Esophagus muscularis mucosa (tissue), 4 donors: ENCODE data around the gene ETV3L. TPM values are rescaled to one million over a fixed set of nuclear protein-coding genes. Genes with fewer than 3 reads are reported as not detected.

Source experiments
- DNase-seq: peaks from one replicate; pipeline ENCODE4 v3.0.0-alpha.2; 2017; ENCODE audit errors: extremely low spot score
- H3K27ac ChIP-seq, 4 donors: fragments of 200-600 bp; sonication (generic); replicated peaks in 1 of 4; 1 replicate in 3 of 4; 2 replicates in 1 of 4; pipeline ENCODE4 v1.5.1; 2016 to 2019; ENCODE audit warnings: mild to moderate bottlenecking in 1 of 4
- H3K27me3 ChIP-seq, 4 donors: fragments of 200-600 bp; sonication (generic); one replicate each; pipeline versions ENCODE4 v1.5.1 to v1.6.0; 2016 to 2019
- H3K36me3 ChIP-seq, 4 donors: fragments of 200-600 bp; sonication (generic); one replicate each; pipeline ENCODE4 v1.5.1; 2016 to 2019
- H3K4me1 ChIP-seq, 4 donors: fragments of 200-600 bp; sonication (generic); one replicate each; pipeline ENCODE4 v1.5.1; 2016 to 2019
- H3K4me3 ChIP-seq, 4 donors: fragments of 200-600 bp; sonication (generic); 1 replicate in 2 of 4; 2 replicates in 2 of 4; pipeline ENCODE4 v1.5.1; 2016 to 2019; ENCODE audit warnings: mild to moderate bottlenecking in 4 of 4, moderate library complexity in 1 of 4
- H3K9me3 ChIP-seq, 4 donors: fragments of 200-600 bp; sonication (generic); 1 replicate in 3 of 4; 2 replicates in 1 of 4; pipeline ENCODE4 v1.5.1; 2016 to 2019
- EP300 ChIP-seq: sonication (generic); formaldehyde crosslinking; IDR thresholded peaks from one replicate; pipeline ENCODE4 v1.6.1; 2017; ENCODE audit warnings: antibody characterized with exemption
- POLR2A ChIP-seq: fragments of 450-650 bp; IDR thresholded peaks from one replicate; pipeline ENCODE4 v1.6.1; 2017; ENCODE audit warnings: antibody characterized with exemption, moderate library complexity, mild to moderate bottlenecking, low read depth
- POLR2AphosphoS5 ChIP-seq, 2 donors: sonication (generic); formaldehyde crosslinking; IDR thresholded peaks; one replicate each; pipeline ENCODE4 v1.6.1; 2017; ENCODE audit warnings: antibody characterized with exemption in 2 of 2
- WGBS: methylation state at CpG from one replicate; pipeline ENCODE4 v1.1.5; 2018; 5-methylcytosine and 5-hydroxymethylcytosine counted together
- intact Hi-C: fragments of 100-400 bp; cut with DNase I; formaldehyde crosslinking; loops from one replicate; pipeline ENCODE4 v1.15.1; 2023
- total RNA-seq, 4 donors: library from RNA; depleted of rRNA; stranded (reverse); fragments of >200 nt; gene quantifications; one replicate each; pipeline versions ENCODE4 v1.1.0 to v1.2.1, GENCODE V29; 2016
- TF ChIP-seq, protein P1 (sequence below), 3 experiments: fragments of 200-600 bp in 2 of 3; fragments of 450-650 bp in 1 of 3; sonication (generic) in 2 of 3; IDR thresholded peaks; one replicate each; pipeline ENCODE4 v1.5.1; 2017 to 2019; ENCODE audit warnings: antibody characterized with exemption in 3 of 3, mild to moderate bottlenecking in 2 of 3, moderate library complexity in 1 of 3

Gene ETV3L
- total RNA-seq, 4 donors from 2014 or later = not detected

DNA sequence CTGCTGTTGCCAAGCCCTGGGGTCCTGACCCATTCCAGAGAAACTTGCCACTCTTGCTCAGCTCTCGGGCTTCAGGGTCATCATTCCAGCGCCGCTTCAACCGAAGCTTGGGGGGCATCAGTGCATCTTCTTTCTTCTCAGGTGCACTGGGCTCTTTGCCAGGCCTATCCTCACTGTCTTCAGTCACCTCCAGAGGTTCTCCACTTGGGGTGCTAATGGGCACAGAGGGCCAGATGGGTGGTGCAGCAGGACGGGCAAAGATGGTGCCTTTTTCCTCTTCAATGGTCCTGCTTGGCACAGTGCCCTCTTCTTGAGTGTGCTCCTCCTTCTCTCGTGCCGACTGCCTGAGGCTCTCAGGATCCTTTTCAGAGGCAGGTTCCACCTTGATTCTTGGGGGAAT lies 25.2 kb upstream of the ETV3L start:
- H3K4me3 ChIP-seq = no peak overlapping the region
- peaks cover 26 to 85% (median 66%) of the 10 kb centered on the region in 4 donors for H3K36me3 ChIP-seq
- no peak overlapping the region for H3K27ac ChIP-seq
- 77% methylated on average over 7 of the region's 7 CpGs for WGBS
- TF ChIP-seq POLR2AphosphoS5 (IDR thresholded peaks at IDR 0.05) = no peak
- H3K4me1 ChIP-seq = peaks cover 0 to 6% (median 0%) of the 10 kb centered on the region in 4 donors
- no peaks in the 10 kb centered on the region for H3K9me3 ChIP-seq
- intact Hi-C loops = no loop called here
- H3K27me3 ChIP-seq = no peaks in the 10 kb centered on the region
- DNase-seq = no peak

DNA sequence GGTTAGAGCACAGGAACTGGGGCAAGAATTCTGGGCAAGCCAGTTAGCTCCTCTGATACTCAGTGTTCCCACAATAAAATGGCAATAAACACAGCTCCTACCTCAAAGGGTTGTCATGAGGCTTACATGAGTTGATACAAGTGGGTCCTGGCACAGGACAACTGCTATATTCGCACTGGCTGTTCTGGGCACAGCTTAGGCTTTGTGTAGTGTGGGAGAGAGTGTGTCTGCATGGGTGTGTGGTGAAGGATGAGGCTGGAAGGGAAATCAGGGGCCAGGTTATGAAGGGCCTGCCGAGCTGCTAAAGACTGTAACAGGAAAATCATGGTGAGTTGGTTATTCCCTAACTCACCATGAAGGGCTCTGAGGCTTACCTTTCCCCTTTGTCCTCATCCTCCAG lies 19.8 kb upstream of the ETV3L start:
- no peak overlapping the region for H3K4me3 ChIP-seq
- DNase-seq = no peak
- H3K36me3 ChIP-seq = peaks cover 8 to 32% (median 20%) of the 10 kb centered on the region in 4 donors
- WGBS = 88% methylated on average over 2 of the region's 2 CpGs
- H3K27me3 ChIP-seq = peaks cover 0 to 3% (median 0%) of the 10 kb centered on the region in 4 donors
- intact Hi-C loops = no loop called here
- TF ChIP-seq, protein P1, sequence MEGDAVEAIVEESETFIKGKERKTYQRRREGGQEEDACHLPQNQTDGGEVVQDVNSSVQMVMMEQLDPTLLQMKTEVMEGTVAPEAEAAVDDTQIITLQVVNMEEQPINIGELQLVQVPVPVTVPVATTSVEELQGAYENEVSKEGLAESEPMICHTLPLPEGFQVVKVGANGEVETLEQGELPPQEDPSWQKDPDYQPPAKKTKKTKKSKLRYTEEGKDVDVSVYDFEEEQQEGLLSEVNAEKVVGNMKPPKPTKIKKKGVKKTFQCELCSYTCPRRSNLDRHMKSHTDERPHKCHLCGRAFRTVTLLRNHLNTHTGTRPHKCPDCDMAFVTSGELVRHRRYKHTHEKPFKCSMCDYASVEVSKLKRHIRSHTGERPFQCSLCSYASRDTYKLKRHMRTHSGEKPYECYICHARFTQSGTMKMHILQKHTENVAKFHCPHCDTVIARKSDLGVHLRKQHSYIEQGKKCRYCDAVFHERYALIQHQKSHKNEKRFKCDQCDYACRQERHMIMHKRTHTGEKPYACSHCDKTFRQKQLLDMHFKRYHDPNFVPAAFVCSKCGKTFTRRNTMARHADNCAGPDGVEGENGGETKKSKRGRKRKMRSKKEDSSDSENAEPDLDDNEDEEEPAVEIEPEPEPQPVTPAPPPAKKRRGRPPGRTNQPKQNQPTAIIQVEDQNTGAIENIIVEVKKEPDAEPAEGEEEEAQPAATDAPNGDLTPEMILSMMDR (IDR thresholded peaks at IDR 0.05) = no peak
- TF ChIP-seq POLR2A (no peak), EP300 (no peak), POLR2AphosphoS5 (IDR thresholded peaks at IDR 0.05) (no peak)
- H3K4me1 ChIP-seq = peaks cover 0 to under 1% (median 0%) of the 10 kb centered on the region in 4 donors
- H3K27ac ChIP-seq = no peak overlapping the region
- no peaks in the 10 kb centered on the region for H3K9me3 ChIP-seq

DNA sequence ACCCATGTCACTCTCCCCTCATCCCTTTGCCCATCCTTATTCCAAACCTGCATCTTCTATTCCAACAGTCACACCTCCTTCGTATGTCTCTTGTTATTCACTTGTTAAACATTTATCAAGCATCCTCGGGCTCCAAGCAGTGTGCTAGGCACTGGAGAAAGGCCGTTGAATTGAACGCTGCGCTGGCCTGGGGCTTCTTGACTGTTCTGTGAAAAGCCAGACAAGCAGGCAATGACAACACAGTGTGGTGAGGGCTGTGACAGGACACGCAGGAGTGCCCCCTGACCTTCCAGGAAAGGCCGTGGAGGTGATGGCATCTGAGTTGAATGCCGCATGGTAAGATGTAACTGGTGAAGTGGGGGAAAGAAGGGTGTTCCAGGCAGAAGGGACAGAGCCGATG lies 19.4 kb upstream of the ETV3L start:
- DNase-seq = no peak
- H3K9me3 ChIP-seq = no peaks in the 10 kb centered on the region
- TF ChIP-seq POLR2AphosphoS5 (IDR thresholded peaks at IDR 0.05) (no peak), EP300 (no peak), POLR2A (no peak)
- TF ChIP-seq, protein P1 (IDR thresholded peaks at IDR 0.05) = no peak
- H3K27me3 ChIP-seq = peaks cover 0 to 4% (median 0%) of the 10 kb centered on the region in 4 donors
- peaks cover 8 to 28% (median 16%) of the 10 kb centered on the region in 4 donors for H3K36me3 ChIP-seq
- H3K4me3 ChIP-seq = no peak overlapping the region
- no peaks in the 10 kb centered on the region for H3K4me1 ChIP-seq
- WGBS = 90% methylated on average over 9 of the region's 9 CpGs
- intact Hi-C loops = no loop called here
- no peak overlapping the region for H3K27ac ChIP-seq

DNA sequence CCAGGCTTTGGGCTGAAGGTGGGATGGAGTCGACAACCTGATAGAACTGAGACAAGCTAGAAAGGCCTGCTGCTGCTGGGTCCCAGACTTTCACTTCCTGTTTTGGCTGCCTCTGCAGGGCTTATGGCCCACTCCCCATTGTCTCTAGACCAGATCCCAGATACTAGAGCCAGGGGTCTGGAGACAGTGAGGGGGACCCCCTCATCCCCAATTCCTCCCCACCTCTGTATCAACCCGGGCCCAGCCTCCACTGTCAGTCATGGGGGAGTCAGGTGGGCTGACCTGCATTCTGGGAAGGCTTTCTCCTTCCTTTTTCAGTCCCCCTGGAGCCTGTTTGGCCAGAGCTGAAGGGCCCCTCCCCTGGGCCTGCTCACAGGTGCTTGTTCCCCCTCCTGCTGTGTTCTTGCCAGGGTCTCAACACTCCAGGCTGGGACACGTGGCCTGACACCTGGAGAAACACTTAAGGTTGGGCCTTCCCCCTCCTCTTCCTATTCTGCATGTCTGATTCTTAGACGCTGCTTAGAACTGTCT lies 18.0 kb upstream of the ETV3L start:
- TF ChIP-seq EP300 (no peak), POLR2AphosphoS5 (IDR thresholded peaks at IDR 0.05) (no peak), POLR2A (no peak)
- TF ChIP-seq, protein P1 (IDR thresholded peaks at IDR 0.05) = no peak
- DNase-seq = no peak
- Histone ChIP-seq H3K27me3 (peaks cover 0 to 16% (median 0%) of the 10 kb centered on the region in 4 donors), H3K9me3 (no peaks in the 10 kb centered on the region), H3K4me1 (no peaks in the 10 kb centered on the region), H3K4me3 (no peak overlapping the region), H3K36me3 (peaks cover 0 to 14% (median 2%) of the 10 kb centered on the region in 4 donors), H3K27ac (no peak overlapping the region)
- WGBS = 60% methylated on average over 4 of the region's 4 CpGs
- intact Hi-C loops = no loop called here

DNA sequence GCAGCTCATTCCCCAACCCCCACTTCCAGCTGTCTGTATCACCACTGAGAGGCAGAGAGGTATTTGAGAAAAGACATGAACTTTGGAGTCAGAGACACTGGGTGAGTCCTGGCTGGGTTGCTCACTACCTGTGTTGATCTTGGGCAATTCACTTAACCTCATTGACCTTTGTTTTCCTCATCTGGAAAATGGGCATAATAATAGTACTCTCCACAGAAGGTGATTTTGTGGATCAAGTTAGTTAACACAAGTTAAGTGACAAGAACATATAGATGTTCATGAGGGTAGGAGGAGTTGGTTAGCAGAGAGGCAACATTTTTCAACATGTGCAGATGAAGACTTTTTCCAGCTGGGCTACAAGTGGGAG lies 17.1 kb upstream of the ETV3L start:
- Histone ChIP-seq H3K27me3 (peaks cover 0 to 24% (median 0%) of the 10 kb centered on the region in 4 donors), H3K36me3 (peaks cover 0 to 5% (median 0%) of the 10 kb centered on the region in 4 donors), H3K27ac (no peak overlapping the region), H3K9me3 (no peaks in the 10 kb centered on the region), H3K4me3 (no peak overlapping the region), H3K4me1 (no peaks in the 10 kb centered on the region)
- intact Hi-C loops = no loop called here
- DNase-seq = no peak
- TF ChIP-seq POLR2AphosphoS5 (IDR thresholded peaks at IDR 0.05) (no peak), POLR2A (no peak), EP300 (no peak)
- TF ChIP-seq, protein P1 (IDR thresholded peaks at IDR 0.05) = no peak
